ENCODE data around the gene GUCD1.

DNA sequence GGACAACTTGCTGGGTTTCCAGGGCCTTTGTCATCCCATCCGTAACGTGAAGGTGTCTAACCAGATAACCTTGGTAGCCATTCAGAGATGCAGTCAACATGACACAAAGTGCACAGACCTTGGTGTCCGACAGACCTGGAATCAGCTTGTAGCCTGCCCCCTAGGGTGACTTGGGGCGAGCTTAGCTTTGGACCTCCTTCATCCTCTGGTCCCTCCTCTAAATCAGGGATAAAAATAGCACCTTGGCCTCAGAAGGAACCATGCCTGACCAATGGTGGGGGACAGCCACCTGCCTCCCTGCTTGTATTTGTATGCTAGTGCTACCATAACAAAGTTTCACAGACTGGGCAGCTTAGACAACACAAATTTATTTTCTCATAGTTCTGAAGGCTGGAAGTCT lies 4.5 kb upstream of the GUCD1 start:
- TF ChIP-seq ELK1 (IDR thresholded peaks at IDR 0.05; ENCODE audit: low read depth, low read length): no peak
- TF ChIP-seq CTCF (IDR thresholded peaks at IDR 0.05): no peak
- no peak for TF ChIP-seq BHLHE40 (IDR thresholded peaks at IDR 0.05; ENCODE audit: low read depth, low read length)
- no peak for TF ChIP-seq MAX (IDR thresholded peaks at IDR 0.05)
- TF ChIP-seq JUN (IDR thresholded peaks at IDR 0.05): no peak
- no peak for TF ChIP-seq HOXA7 (CRISPR knock-in tag; IDR thresholded peaks at IDR 0.05)
- no peak for TF ChIP-seq NPAS2 (CRISPR knock-in tag; IDR thresholded peaks at IDR 0.05; ENCODE audit: borderline replicate concordance)
- TF ChIP-seq ZC3H11A (IDR thresholded peaks at IDR 0.05): no peak
- no peak for TF ChIP-seq FOXS1 (CRISPR knock-in tag; IDR thresholded peaks at IDR 0.05)
